WERI-Rb-1 (cell line): Measurements from ENCODE around the gene CENPC.
A peak's percentile ranks its signal among the peaks of the same experiment; 100 is the strongest.

Experiments used
- DNase-seq: peaks from one replicate; pipeline ENCODE4 v3.0.0-alpha.2; 2020
- H3K27ac ChIP-seq: fragments of 250-450 bp; sonication (Bioruptor Pico); 2 replicates; pipeline ENCODE4 v1.5.1; 2020; ENCODE audit warnings: mild to moderate bottlenecking, moderate library complexity
- H3K27me3 ChIP-seq: fragments of 250-450 bp; sonication (Bioruptor Pico); 2 replicates; pipeline ENCODE4 v1.5.1; 2021; ENCODE audit warnings: mild to moderate bottlenecking, low read depth, moderate library complexity; ENCODE audit not compliant: insufficient read depth, severe bottlenecking
- H3K36me3 ChIP-seq: fragments of 250-450 bp; sonication (Bioruptor Pico); 2 replicates; pipeline ENCODE4 v1.5.1; 2020; ENCODE audit warnings: mild to moderate bottlenecking, moderate library complexity
- H3K4me3 ChIP-seq: 2 replicates; pipeline ENCODE4 v1.5.1; 2011; ENCODE audit warnings: low read depth, mild to moderate bottlenecking, control low read depth, low read length
- H3K9me3 ChIP-seq: fragments of 250-450 bp; sonication (Bioruptor Pico); 2 replicates; pipeline ENCODE4 v1.5.1; 2021; ENCODE audit warnings: mild to moderate bottlenecking, moderate library complexity; ENCODE audit not compliant: severe bottlenecking
- CTCF ChIP-seq: IDR thresholded peaks from 2 replicates; pipeline ENCODE4 v1.5.1; 2011; ENCODE audit warnings: low read depth, mild to moderate bottlenecking, control low read depth, inconsistent platforms, low read length

Gene CENPC

GRCh38 chr4:67438975-67439374, 106.3 kb downstream of the CENPC start:
- Histone ChIP-seq H3K27me3 (no peaks in the 10 kb centered on the region), H3K9me3 (no peaks in the 10 kb centered on the region), H3K4me3 (no peak overlapping the region), H3K36me3 (no peaks in the 10 kb centered on the region), H3K27ac (no peak overlapping the region)
- DNase-seq: no peak
- TF ChIP-seq CTCF: no peak

DNA sequence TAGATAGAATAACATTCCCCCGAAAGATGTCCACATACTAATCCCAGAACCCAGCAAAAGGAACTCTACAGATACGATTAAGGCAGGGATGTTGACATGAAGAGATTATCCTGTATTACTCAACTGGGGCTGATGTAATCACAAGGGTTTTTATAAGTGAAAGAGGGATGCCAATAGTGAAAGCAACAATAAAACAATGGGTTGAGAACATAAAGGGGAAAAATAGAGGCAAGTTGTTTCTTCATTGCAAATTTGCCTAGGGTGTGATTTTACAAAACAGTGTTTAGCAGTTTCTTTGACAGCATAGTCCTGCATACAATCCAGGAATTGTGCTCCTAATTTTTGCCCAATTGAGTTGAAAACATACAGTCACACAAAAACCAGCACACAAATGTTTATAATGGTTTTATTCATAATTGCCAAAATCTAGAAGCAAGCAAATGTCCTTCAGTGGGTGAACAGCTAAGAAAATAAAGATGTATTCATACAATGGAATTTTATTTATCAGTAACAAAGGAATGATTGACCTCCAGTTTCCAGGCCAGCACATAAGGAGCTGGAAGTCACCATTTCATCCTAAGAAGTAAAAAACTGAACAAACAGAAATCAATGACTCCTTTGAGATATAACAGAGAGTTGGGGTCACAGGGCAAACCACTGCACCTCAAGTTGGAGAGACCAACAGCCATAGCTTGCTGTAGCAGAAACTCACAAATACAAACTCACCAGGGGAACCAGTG, 107.2 kb downstream of the CENPC start:
- H3K36me3 ChIP-seq: no peaks in the 10 kb centered on the region
- no peak for TF ChIP-seq CTCF
- no peak overlapping the region for H3K4me3 ChIP-seq
- no peak overlapping the region for H3K27ac ChIP-seq
- DNase-seq: no peak
- no peaks in the 10 kb centered on the region for H3K27me3 ChIP-seq
- H3K9me3 ChIP-seq: no peaks in the 10 kb centered on the region

DNA sequence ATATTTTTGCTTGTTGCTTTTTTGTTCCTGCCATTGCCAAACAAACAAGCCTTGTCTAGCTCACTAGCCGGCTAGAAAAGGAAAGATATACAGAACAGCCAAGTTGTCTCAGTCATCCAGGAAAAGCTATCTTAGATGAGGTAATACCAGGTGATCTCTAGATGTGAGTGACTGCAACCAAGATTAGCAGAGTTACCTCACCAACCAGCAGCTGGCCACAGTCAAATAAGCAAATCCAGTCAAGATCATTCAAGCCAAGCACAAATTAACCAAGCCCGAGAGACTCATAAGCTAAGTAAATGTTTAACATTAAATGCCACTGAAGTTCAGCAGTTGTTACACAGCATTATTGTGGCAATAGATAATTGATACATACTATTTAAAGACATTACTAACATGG, 108.6 kb downstream of the CENPC start:
- peak; percentile 38 for DNase-seq
- TF ChIP-seq CTCF: no peak
- no peaks in the 10 kb centered on the region for H3K27me3 ChIP-seq
- no peak overlapping the region for H3K27ac ChIP-seq
- H3K9me3 ChIP-seq: no peaks in the 10 kb centered on the region
- H3K4me3 ChIP-seq: no peak overlapping the region
- H3K36me3 ChIP-seq: no peaks in the 10 kb centered on the region

DNA sequence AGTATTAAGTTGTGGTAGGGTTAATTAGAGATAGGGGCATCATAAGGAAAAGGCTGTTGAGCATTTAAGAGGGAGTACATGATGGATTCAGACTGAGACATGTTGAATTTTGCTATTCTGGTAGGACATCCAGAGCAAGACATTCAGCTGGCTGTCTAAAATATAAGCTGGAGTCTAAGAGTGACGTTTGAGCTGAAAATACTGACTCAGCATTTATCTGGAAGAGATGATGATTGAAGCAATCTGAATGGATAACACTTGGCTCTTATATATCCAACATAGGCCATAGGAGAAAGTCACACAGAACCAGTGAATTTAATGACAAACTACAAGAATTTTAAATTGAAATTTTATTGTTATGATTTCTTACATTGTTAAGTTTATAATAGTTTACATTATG, 114.3 kb downstream of the CENPC start:
- no peak for TF ChIP-seq CTCF
- Histone ChIP-seq H3K9me3 (no peaks in the 10 kb centered on the region), H3K27ac (no peak overlapping the region), H3K27me3 (no peaks in the 10 kb centered on the region), H3K36me3 (no peaks in the 10 kb centered on the region), H3K4me3 (no peak overlapping the region)
- DNase-seq: no peak

DNA sequence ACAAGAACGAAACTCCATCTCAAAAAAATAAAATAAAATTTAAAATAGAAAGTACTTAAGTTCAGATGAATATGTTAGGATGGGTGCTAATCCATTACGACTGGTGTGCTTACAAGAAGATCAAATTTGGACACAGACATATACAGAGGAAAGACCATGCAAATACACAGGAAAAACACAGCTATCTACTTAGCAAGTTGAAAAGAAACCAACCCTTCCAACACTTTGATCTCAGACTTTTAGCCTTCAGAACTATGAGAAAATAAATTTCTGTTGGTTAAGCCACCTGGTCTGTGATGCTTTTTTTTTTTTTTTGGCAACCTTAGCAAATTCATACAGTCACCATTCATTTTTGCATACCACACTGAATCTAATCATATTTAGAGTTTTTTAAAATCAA, 116.5 kb downstream of the CENPC start:
- no peaks in the 10 kb centered on the region for H3K9me3 ChIP-seq
- no peaks in the 10 kb centered on the region for H3K27me3 ChIP-seq
- H3K36me3 ChIP-seq: no peaks in the 10 kb centered on the region
- DNase-seq: no peak
- H3K27ac ChIP-seq: no peak overlapping the region
- H3K4me3 ChIP-seq: no peak overlapping the region
- TF ChIP-seq CTCF: no peak
